T-helper 1 cell treated with Interleukin-12 subunit alpha and Interleukin-12 subunit beta and Interleukin-4 antibody, amounts not matched to agents 30 ng/mL and 1 ng/mL, for 36 hours (primary cell): ENCODE results near the gene FGF1. TPM values are rescaled to one million over a fixed set of nuclear protein-coding genes. Genes with fewer than 3 reads are reported as not detected.
"Not testable (repeated sequence)": the region's sequence is repeated elsewhere in the genome, so short reads cannot be mapped to it uniquely, and the experiment has no call there.

Source experiments
- intact Hi-C: fragments of 100-400 bp; cut with micrococcal nuclease; formaldehyde crosslinking; loops from one replicate; pipeline ENCODE4 v1.15.1; 2024
- total RNA-seq: library from RNA; stranded (reverse); gene quantifications from 2 replicates; pipeline ENCODE4 v1.2.3, GENCODE V29; 2022

The FGF1 gene
- total RNA-seq, 1 donor from 2014 or later: not detected

GRCh38 chr5:142671266-142671665, 14.6 kb downstream of the FGF1 start:
- intact Hi-C loops: no loop called here

- intact Hi-C loops: no loop called here
Measured at GRCh38 chr5:142670804-142671203, 15.1 kb downstream of the FGF1 start.

GRCh38 chr5:142669477-142669876, 16.4 kb downstream of the FGF1 start:
- intact Hi-C loops: no loop called here

- intact Hi-C loops: no loop called here
Measured at GRCh38 chr5:142668336-142668735, 17.6 kb downstream of the FGF1 start.

- intact Hi-C loops: no loop called here
Measured at GRCh38 chr5:142667831-142668230, 18.1 kb downstream of the FGF1 start.

- intact Hi-C loops: no loop called here
Measured at GRCh38 chr5:142664636-142665035, 21.3 kb downstream of the FGF1 start.

GRCh38 chr5:142664067-142664466, 21.8 kb downstream of the FGF1 start:
- intact Hi-C loops: no loop called here

- intact Hi-C loops: no loop called here
Measured at GRCh38 chr5:142663246-142663645, 22.6 kb downstream of the FGF1 start.

GRCh38 chr5:142661957-142662356, 23.9 kb downstream of the FGF1 start:
- intact Hi-C loops: no loop called here

GRCh38 chr5:142661143-142661542, 24.7 kb downstream of the FGF1 start:
- intact Hi-C loops: no loop called here

GRCh38 chr5:142660731-142661130, 25.2 kb downstream of the FGF1 start:
- intact Hi-C loops: no loop called here

- intact Hi-C loops: no loop called here
Measured at GRCh38 chr5:142660196-142660595, 25.7 kb downstream of the FGF1 start.

GRCh38 chr5:142659405-142659804, 26.5 kb downstream of the FGF1 start:
- intact Hi-C loops: loop anchor here (5.0 kb wide), 1 partner anchor 682 kb away; no protein-coding TSS in a partner anchor

- intact Hi-C loops: loop anchor here (5.0 kb wide), 1 partner anchor 681 kb away; no protein-coding TSS in a partner anchor
Measured at GRCh38 chr5:142658278-142658677, 27.6 kb downstream of the FGF1 start.

- intact Hi-C loops: loop anchor here (5.0 kb wide), 1 partner anchor 680 kb away; no protein-coding TSS in a partner anchor
Measured at GRCh38 chr5:142657446-142657845, 28.4 kb downstream of the FGF1 start.

- intact Hi-C loops: loop anchor here (1.0 to 5.0 kb wide), 8 partner anchors 44 to 678 kb away; no protein-coding TSS in a partner anchor
Measured at GRCh38 chr5:142655339-142656267, 30.3 kb downstream of the FGF1 start.

GRCh38 chr5:142654578-142655058, 31.3 kb downstream of the FGF1 start:
- intact Hi-C loops: loop anchor here (1.0 to 5.0 kb wide), 8 partner anchors 43 to 677 kb away; no protein-coding TSS in a partner anchor

GRCh38 chr5:142653321-142653720, 32.6 kb downstream of the FGF1 start:
- intact Hi-C loops: no loop called here

GRCh38 chr5:142652563-142652962, 33.3 kb downstream of the FGF1 start:
- intact Hi-C loops: no loop called here

- intact Hi-C loops: no loop called here
Measured at GRCh38 chr5:142650881-142651280, 35.0 kb downstream of the FGF1 start.

GRCh38 chr5:142650060-142650459, 35.8 kb downstream of the FGF1 start:
- intact Hi-C loops: no loop called here

GRCh38 chr5:142648108-142648507, 37.8 kb downstream of the FGF1 start:
- intact Hi-C loops: not testable (repeated sequence)
